ENCODE results near the gene AMOTL2. TPM values are rescaled to one million over a fixed set of nuclear protein-coding genes. Genes with fewer than 3 reads are reported as not detected.

Gene AMOTL2
- total RNA-seq, 1 experiment from 2014 or later: 96.0 TPM

DNA sequence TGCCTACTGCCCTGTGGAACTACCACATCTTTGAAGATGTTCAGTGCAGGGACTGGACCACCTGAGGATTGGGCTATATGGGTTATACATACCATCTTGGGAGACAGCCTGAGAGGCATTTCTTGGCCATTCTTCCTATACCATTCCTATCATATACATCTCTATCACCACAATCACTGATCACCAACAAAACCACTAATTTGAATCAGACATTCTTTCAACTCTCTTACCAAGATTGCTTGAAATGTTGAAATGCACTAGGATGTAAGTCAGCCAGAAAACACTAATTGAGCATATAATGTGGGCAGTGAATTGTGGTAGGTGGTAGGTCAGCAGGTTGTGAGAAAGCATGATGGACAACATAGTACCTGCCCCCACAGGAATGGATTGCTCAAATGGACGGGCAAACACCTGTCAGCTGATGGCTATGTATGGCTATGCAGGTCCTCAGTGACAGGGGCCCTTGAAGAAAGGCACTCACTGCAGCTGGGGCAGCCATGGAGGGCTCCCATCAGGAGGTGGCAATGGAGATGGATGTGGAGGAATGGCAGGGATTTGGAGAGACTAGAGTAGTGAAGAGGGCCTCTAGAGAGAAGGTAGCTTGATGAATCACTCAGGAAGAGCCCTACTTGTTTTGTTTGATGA is 49.1 kb downstream of the AMOTL2 start:
- no peaks in the 10 kb centered on the region for H3K36me3 ChIP-seq (ENCODE audit: low read depth, low read length)
- H3K79me2 ChIP-seq (ENCODE audit: low read length): no peaks in the 10 kb centered on the region
- no peak for ATAC-seq
- no peak overlapping the region for H3K4me3 ChIP-seq (ENCODE audit: low read length)
- POLR2A ChIA-PET (ENCODE audit: unreplicated experiment): no interaction called here
- H3K9me2 ChIP-seq (replicated peaks; ENCODE audit: low read length): no peaks in the 10 kb centered on the region
- BruUV-seq (replicated peaks): no TSS peak
- no peak overlapping the region for H2AFZ ChIP-seq (ENCODE audit: low read length)
- peaks cover 60% of the 10 kb centered on the region for H3K4me1 ChIP-seq (ENCODE audit: insufficient read depth, low read length)
- no peaks in the 10 kb centered on the region for H4K20me1 ChIP-seq (ENCODE audit: low read length)
- CTCF ChIA-PET: no interaction called here
- H3K9me3 ChIP-seq (ENCODE audit: low read length): no peaks in the 10 kb centered on the region
- no peaks in the 10 kb centered on the region for H3K27me3 ChIP-seq (ENCODE audit: low read length)
- TF ChIP-seq EZH2 (IDR thresholded peaks at IDR 0.05; ENCODE audit: low read length, unreplicated experiment) (no peak), EZH2phosphoT487 (IDR thresholded peaks at IDR 0.05; ENCODE audit: borderline replicate concordance, low read length) (no peak)
- TF ChIP-seq, protein P1, sequence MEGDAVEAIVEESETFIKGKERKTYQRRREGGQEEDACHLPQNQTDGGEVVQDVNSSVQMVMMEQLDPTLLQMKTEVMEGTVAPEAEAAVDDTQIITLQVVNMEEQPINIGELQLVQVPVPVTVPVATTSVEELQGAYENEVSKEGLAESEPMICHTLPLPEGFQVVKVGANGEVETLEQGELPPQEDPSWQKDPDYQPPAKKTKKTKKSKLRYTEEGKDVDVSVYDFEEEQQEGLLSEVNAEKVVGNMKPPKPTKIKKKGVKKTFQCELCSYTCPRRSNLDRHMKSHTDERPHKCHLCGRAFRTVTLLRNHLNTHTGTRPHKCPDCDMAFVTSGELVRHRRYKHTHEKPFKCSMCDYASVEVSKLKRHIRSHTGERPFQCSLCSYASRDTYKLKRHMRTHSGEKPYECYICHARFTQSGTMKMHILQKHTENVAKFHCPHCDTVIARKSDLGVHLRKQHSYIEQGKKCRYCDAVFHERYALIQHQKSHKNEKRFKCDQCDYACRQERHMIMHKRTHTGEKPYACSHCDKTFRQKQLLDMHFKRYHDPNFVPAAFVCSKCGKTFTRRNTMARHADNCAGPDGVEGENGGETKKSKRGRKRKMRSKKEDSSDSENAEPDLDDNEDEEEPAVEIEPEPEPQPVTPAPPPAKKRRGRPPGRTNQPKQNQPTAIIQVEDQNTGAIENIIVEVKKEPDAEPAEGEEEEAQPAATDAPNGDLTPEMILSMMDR (conservative IDR thresholded peaks at IDR 0.05; ENCODE audit: low read depth, low read length): no peak
- H3K27ac ChIP-seq (ENCODE audit: low read length): no peak overlapping the region
- intact Hi-C loops (cut with micrococcal nuclease): no loop called here
- H3K9ac ChIP-seq (ENCODE audit: low read length): no peak overlapping the region
- H3K4me2 ChIP-seq (ENCODE audit: low read length): no peak overlapping the region
- no peak for DNase-seq
- H3F3A ChIP-seq (ENCODE audit: low read length, unreplicated experiment): peaks cover 5% of the 10 kb centered on the region

DNA sequence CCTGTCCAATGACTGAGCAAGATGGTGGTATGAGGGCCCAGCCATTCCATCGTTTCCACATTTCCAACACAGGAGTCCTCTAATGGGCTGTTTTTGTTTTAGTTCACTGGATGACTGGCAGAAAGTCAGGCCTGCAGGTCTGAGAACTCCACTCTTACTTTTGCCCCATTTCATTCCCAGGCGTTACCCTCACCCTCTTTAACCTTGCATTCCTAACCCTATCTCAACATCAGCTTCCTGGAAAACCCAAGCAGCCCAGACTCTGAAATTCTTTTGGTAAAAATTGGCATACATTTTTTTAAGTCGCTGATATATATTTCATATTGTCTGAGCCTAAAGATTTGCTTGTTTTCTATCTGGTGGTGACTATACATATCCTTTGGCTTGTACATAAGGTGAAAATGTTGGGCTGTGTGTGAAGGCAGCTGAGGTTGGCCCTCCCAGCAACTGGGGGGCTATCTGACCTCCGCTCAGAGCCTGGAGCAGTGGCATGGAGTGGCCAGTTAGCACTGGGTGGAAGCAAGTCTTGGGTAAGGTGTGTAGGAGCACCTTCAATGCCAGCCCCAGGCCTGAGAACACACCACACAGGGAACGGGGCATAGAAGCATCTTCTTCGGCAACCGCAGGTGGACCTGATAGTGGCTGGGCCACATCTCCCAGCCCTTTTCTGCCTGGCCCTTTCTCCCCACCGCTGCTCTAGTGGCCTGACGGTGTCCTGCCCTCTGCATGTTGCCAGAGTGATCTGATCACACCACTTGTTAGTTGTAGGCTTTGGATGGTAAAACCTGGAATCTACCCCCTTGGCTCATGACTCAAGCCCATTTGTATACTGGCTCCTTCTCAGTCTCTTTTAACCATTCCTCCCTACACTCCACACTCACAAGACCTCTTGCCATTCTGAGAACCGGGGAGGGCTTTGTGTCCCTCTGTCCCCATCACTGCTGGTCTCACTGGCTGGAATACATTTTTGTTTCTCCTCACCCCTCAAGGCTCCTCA is 50.0 kb downstream of the AMOTL2 start:
- TF ChIP-seq, protein P1 (conservative IDR thresholded peaks at IDR 0.05; ENCODE audit: low read depth, low read length): no peak
- TF ChIP-seq EZH2 (IDR thresholded peaks at IDR 0.05; ENCODE audit: low read length, unreplicated experiment): no peak
- no peak for TF ChIP-seq EZH2phosphoT487 (IDR thresholded peaks at IDR 0.05; ENCODE audit: borderline replicate concordance, low read length)
- DNase-seq: no peak
- H3K27ac ChIP-seq (ENCODE audit: low read length): no peak overlapping the region
- ATAC-seq: no peak
- POLR2A ChIA-PET (ENCODE audit: unreplicated experiment): no interaction called here
- no peaks in the 10 kb centered on the region for H3K27me3 ChIP-seq (ENCODE audit: low read length)
- no peaks in the 10 kb centered on the region for H3K9me2 ChIP-seq (replicated peaks; ENCODE audit: low read length)
- no peak overlapping the region for H3K9ac ChIP-seq (ENCODE audit: low read length)
- H3K4me3 ChIP-seq (ENCODE audit: low read length): no peak overlapping the region
- intact Hi-C loops (cut with micrococcal nuclease): no loop called here
- H3K4me2 ChIP-seq (ENCODE audit: low read length): no peak overlapping the region
- CTCF ChIA-PET: no interaction called here
- BruUV-seq (replicated peaks): no TSS peak
- no peaks in the 10 kb centered on the region for H3K79me2 ChIP-seq (ENCODE audit: low read length)
- no peaks in the 10 kb centered on the region for H3K36me3 ChIP-seq (ENCODE audit: low read depth, low read length)
- H3K9me3 ChIP-seq (ENCODE audit: low read length): no peaks in the 10 kb centered on the region
- H3F3A ChIP-seq (ENCODE audit: low read length, unreplicated experiment): peaks cover 5% of the 10 kb centered on the region
- no peak overlapping the region for H2AFZ ChIP-seq (ENCODE audit: low read length)
- no peaks in the 10 kb centered on the region for H4K20me1 ChIP-seq (ENCODE audit: low read length)
- peaks cover 61% of the 10 kb centered on the region for H3K4me1 ChIP-seq (ENCODE audit: insufficient read depth, low read length)

Data from PC-3 (cell line).